CD4-positive, alpha-beta T cell treated with Interleukin-6 for 4 hours (primary cell): ENCODE data around the gene NEURL1B.
"Not testable (repeated sequence)": the region's sequence is repeated elsewhere in the genome, so short reads cannot be mapped to it uniquely, and the experiment has no call there.

Source experiments
- DNase-seq: peaks from one replicate; pipeline ENCODE4 v3.0.0-alpha.2; 2020; ENCODE audit warnings: mixed read lengths

The NEURL1B gene

DNA sequence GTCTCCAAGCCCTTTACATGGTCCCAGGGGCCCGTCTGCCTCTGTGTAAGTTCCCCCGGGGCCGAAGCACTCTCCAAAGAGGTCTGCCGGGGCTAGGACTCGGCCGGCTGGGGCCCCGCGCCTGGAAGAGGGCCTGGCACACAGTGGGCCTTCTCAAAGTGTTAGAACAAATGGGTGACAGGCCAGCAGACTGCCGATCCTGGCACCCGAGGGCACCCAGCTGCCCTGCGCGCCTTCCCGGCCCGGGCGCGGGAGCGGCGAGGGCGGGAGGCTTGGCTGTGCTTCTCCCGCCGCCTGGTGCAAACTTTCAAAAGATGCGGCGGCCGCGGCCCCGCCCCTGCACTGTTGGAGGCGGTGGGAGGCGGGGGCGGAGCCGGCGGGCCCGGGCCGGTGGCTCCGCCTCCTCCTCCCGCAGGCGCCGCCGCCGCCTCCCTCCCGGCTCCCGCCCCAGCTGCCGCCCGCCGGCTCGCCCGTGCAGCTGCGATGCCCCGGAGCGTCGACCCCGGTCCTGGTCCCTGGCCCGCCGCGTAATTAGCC lies at the start of gene NEURL1B:
TSS of gene NEURL1B (plus strand) at position 442 of the 537 bp plus-strand sequence. CDS start 144 bp downstream, outside the sequence.
- DNase-seq, result peak; percentile 55

DNA sequence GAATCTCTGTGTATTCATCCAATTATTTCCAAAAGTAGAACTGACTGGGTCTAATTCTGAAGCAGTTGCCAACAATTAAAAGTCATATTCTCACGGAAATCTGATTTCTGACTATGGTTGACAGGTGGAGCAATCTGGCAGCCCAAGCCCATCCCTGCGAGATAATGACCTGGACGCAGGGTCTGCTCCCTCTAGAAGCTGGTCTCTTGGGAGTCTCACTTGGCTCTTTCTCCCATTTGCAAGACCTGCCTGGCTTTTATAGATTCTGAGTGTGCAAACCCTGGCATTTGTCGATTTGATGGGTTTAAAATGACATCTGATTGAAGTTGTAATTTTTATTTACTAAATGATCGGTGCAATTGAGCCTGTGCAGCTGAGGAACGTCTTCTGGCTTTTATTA lies 49.4 kb upstream of the NEURL1B start:
- DNase-seq, result no peak

GRCh38 chr5:172592881-172593280 lies 48.2 kb upstream of the NEURL1B start:
- no peak for DNase-seq

- DNase-seq, result no peak
Measured at GRCh38 chr5:172593306-172593705, 47.8 kb upstream of the NEURL1B start.

DNA sequence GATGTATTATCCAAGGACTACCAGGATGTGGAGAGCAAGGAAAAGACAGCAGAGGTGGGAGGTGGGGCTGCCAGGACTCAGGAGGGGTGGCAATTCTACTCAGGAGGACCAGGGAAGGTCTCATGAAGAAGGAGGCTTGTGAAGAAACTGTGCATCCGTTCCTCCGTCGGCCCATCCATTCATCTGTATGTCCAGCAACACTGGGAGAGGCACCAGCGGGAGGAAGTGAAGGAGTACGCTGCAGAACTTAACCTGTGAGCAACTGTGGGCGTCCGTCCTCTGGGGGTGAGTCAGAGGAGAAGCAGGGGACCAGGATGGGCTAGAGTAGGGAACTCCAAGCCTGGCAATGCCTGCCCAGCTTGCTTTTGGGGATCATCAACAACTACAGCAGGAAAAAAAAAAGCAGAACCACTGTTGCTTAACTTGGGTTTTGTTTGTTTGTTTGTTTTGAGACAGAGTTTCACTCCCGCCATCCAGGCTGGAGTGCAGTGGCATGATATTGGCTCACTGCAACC lies 47.3 kb upstream of the NEURL1B start:
- no peak for DNase-seq

GRCh38 chr5:172594431-172594830 lies 46.6 kb upstream of the NEURL1B start:
- DNase-seq, result no peak

- DNase-seq, result no peak
Measured at GRCh38 chr5:172594867-172595466, 46.1 kb upstream of the NEURL1B start.

DNA sequence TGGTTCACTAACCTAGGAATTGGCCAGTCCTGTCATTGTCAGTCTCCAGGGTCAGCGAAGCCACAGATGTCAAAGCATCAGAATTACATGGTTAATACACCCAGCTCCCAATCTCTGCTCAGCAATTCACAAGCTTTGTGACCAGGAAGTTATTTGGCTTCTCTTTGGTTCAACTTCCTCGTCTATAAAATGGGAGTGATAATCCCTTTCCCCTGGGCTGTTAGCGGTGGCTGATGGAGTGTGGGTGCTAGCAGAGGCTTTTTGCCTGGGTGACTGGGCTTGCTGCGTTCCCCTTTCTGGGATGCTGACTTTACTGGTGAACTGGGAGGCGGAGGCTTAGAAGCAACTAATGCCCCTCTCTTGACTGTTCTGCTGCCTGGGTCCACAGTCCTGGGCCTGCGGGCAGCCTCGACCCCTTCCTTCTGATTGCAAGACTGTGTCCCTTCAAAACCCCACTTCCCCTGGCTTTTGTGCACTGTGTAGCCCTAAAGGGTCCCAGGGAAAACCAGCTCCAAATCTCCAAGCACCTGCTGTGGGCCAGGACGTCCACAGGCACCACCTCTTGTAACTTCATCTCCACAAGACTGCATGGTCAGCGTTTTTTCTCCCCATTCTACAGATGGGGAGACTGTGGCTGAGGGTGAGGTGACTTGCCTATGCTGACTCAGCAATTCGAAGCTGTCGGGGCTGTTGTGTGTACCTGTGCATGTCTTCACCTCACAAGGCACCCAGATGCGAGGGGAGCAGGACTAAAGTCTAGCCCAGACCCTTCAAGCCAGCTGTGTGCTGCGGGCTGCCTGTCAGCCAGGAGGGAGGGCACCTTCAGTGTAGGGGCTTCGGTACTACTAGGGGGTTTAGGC lies 45.2 kb upstream of the NEURL1B start:
- no peak for DNase-seq

- DNase-seq, result no peak
Measured at GRCh38 chr5:172596638-172597231, 44.3 kb upstream of the NEURL1B start.

GRCh38 chr5:172597755-172598155 lies 43.3 kb upstream of the NEURL1B start:
- DNase-seq, result no peak

- DNase-seq, result no peak
Measured at GRCh38 chr5:172598251-172599203, 42.5 kb upstream of the NEURL1B start.

DNA sequence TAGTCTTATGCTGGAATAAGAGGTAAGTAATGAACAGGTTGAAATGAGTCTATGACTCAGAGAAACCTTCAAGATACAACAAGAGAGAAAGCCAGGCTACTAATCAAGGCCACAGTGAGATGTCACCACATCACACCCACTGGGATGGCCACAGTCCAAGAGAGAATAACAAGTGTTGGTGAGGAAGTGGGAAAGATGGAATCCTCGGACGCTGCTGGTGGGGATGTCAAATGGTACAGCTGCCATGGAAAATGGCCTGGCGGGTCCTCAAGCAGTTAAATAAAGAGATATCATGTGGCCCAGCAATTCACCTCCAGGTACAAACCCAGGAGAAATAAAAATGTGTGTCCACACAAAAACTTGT lies 41.9 kb upstream of the NEURL1B start:
- no peak for DNase-seq

DNA sequence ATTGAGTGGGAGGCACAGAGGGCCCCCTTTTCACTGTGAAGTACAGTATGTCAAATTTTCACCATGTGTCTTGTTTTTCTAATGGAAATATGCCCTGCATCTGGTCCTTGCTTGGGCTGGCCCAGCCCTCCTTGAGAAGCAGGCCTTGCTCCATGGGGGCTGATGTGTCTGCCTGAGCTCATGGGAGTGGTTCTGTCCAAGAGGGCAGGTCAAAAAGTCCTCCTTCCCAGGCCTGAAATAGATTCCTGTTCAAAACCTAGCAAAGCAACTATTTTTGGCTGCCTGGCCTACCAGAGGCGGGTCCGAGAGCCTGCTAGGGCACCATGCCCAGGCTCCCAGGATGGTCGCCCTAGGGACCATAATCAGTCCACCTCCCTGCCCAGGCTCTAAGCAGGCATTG lies 40.5 kb upstream of the NEURL1B start:
- DNase-seq, result no peak

GRCh38 chr5:172601576-172601975 lies 39.5 kb upstream of the NEURL1B start:
- DNase-seq, result not testable (repeated sequence)

DNA sequence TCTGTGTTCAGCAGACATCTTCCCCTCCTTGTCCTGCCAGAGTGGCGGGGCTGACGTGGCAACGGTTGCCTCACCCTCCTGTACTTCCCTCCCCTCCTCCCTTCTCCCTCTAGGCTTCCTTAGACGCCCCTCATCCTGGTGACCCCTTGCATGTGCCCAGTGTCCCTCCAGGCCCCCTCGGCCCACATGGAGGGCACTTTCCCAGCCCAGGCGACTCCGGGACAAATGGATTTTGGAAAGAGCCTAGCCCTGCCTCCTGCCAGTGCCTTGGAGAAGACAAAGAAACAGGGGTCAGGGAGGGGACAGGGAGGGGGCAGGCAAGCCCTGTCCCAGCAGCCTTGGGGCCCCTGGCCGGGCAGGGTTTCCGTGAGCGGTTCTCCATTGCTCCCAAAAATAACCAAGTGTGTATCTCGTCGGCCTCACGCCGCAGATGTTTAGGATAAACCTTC lies 38.3 kb upstream of the NEURL1B start:
- no peak for DNase-seq

DNA sequence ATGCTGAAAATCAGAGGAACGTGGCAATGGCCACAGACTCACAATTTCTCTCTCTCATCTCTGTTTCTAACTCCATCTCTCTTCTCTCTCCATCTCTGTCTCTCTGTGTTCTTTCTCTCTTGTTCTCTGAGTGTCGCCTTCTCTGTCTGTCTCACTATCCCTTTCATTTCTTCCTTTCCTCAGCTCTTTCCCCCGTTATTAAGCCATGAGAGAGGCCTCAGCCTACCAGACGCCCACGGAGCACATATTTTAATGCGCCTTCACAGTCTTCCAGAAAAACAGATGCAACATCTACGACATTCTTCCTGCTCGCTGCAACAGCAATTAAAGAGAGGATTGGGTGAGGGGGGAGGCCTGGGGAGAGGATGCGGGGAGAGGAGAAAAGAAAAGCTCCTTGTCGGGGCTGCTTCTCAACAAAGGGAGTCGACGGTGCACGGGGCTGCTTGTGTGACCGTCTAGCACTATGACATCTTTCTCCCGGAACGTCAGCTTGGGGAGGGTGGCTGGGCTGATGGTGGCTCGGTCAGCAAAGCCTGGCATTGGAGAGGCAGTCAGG lies 37.7 kb upstream of the NEURL1B start:
- DNase-seq, result no peak

- DNase-seq, result no peak
Measured at GRCh38 chr5:172605466-172605865, 35.6 kb upstream of the NEURL1B start.

DNA sequence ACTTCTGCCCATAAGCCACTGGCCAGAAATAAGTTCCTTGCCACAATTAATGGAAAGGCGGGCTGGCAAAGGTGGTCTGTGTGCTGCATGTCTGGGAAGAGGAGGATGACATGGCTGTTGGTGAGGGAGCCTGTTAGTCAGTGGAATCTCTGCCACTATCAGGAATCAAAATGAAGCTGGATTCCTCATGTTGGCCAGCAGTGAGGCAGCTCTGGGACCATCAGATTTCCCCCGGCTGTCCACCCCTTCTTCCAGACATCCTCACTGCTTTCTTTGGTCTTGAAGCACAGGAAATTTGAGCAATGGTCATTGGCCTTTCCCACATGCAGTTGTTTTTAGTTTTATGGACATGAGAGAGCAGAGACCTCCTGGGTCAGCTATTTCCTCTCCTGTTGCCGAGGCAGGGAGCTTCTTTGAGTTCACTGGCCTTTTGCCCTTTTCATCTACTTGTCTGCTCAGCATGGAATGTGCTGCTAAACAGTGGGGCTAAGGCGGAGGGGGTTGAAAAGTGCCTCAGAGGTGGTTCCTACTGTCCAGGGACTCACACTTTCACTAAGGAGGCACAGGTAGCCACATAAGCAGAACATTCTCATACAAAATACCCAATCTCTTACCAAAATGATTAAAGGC lies 34.8 kb upstream of the NEURL1B start:
- DNase-seq, result no peak

- no peak for DNase-seq
Measured at GRCh38 chr5:172607213-172607793, 33.8 kb upstream of the NEURL1B start.

DNA sequence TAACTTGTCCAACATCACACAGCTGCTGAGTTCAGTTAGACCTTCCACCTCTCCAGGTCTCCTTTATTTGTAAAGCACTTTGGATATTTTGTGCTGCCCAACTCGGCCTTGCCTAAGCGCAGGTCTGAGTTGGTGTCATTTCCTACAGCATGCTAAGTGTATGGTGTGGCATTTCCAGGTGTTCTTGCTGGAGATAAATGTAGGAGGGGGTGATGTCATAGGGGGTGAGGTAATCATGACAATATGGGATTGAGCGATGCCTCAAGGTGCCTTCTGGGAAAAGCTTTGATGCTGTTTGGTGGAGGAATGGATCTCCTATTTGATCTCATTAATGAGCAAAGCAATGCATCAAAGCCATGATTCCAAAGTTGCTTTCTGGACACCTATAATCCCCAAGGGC lies 32.3 kb upstream of the NEURL1B start:
- no peak for DNase-seq

GRCh38 chr5:172610643-172611042 lies 30.4 kb upstream of the NEURL1B start:
- DNase-seq, result no peak
